Stomach (tissue), 9 donors: ENCODE data around the gene ERVW-1. TPM values are rescaled to one million over a fixed set of nuclear protein-coding genes. Genes with fewer than 3 reads are reported as not detected.
"Not testable (repeated sequence)": the region's sequence is repeated elsewhere in the genome, so short reads cannot be mapped to it uniquely, and the experiment has no call there.

Source experiments
- DNase-seq, 2 donors: peaks; one replicate each; pipeline versions ENCODE4 v3.0.0 to v3.0.0-alpha.2; 2013 to 2019
- H3K27ac ChIP-seq, 5 donors: fragments of 200-600 bp in 4 of 5; sonication (generic) in 4 of 5; one replicate each; pipeline ENCODE4 v1.5.1; 2013 to 2019; ENCODE audit warnings: mild to moderate bottlenecking in 1 of 5, moderate library complexity in 1 of 5
- H3K27me3 ChIP-seq, 3 donors: fragments of 200-600 bp; sonication (generic); one replicate each; pipeline ENCODE4 v1.5.1; 2017 to 2019; ENCODE audit warnings: mixed run types in 1 of 3
- H3K36me3 ChIP-seq, 4 donors: fragments of 200-600 bp; sonication (generic); 1 replicate in 3 of 4; 2 replicates in 1 of 4; pipeline ENCODE4 v1.5.1; 2016 to 2019
- H3K4me1 ChIP-seq, 4 donors: fragments of 200-600 bp; sonication (generic); one replicate each; pipeline ENCODE4 v1.5.1; 2016 to 2019
- H3K4me3 ChIP-seq, 4 donors: fragments of 200-600 bp; sonication (generic) in 3 of 4; one replicate each; pipeline ENCODE4 v1.5.1; 2016 to 2019; ENCODE audit warnings: mild to moderate bottlenecking in 1 of 4
- H3K9me3 ChIP-seq, 4 donors: fragments of 200-600 bp; sonication (generic); one replicate each; pipeline ENCODE4 v1.5.1; 2016 to 2019
- EP300 ChIP-seq: sonication (generic); formaldehyde crosslinking; IDR thresholded peaks from one replicate; pipeline ENCODE4 v1.6.1; 2017; ENCODE audit warnings: antibody characterized with exemption
- POLR2A ChIP-seq, 4 donors: fragments of 450-650 bp; IDR thresholded peaks; one replicate each; pipeline ENCODE4 v1.6.1; 2016; ENCODE audit warnings: antibody characterized with exemption in 4 of 4, control low read depth in 2 of 4, mild to moderate bottlenecking in 1 of 4, moderate library complexity in 1 of 4
- POLR2AphosphoS5 ChIP-seq, 3 donors: sonication (generic); formaldehyde crosslinking; IDR thresholded peaks; one replicate each; pipeline ENCODE4 v1.6.1; 2016; ENCODE audit warnings: antibody characterized with exemption in 3 of 3
- WGBS, 5 donors: extraction: QIAGEN DNeasy Blood & Tissue Kit in 3 of 5; methylation state at CpG; one replicate each; pipeline versions ENCODE4 v1.1.5 to v1.1.7; 2013 to 2018; 5-methylcytosine and 5-hydroxymethylcytosine counted together
- intact Hi-C: fragments of 100-400 bp; cut with DNase I; formaldehyde crosslinking; loops from one replicate; pipeline ENCODE4 v1.15.1; 2023; ENCODE audit warnings: low total_unique reads
- polyA plus RNA-seq, 3 donors: library from polyadenylated mRNA; stranded (reverse); fragments of 200-250 nt; gene quantifications; one replicate each; pipeline ENCODE4 v1.2.3, GENCODE V29; 2013
- total RNA-seq, 5 donors: library from RNA; depleted of rRNA; stranded (reverse); fragments of >200 nt; gene quantifications; one replicate each; pipeline versions ENCODE4 v1.1.0 to v1.2.3, GENCODE V29; 2014 to 2016
- TF ChIP-seq, protein P1 (sequence below), 7 experiments: fragments of 450-650 bp in 4 of 7; fragments of 200-600 bp in 3 of 7; sonication (generic) in 3 of 7; IDR thresholded peaks; one replicate each; pipeline ENCODE4 v1.5.1; 2016 to 2019; ENCODE audit warnings: antibody characterized with exemption in 7 of 7, control low read depth in 2 of 7, mild to moderate bottlenecking in 1 of 7
- donor health status: healthy with polysubstance abuse.
- donor health status: Bipolar disorder and iron deficiency.
- donor health status: healthy.

The ERVW-1 gene
- total and polyA plus RNA-seq, 8 donors: 0.18 TPM; not detected in 7

DNA sequence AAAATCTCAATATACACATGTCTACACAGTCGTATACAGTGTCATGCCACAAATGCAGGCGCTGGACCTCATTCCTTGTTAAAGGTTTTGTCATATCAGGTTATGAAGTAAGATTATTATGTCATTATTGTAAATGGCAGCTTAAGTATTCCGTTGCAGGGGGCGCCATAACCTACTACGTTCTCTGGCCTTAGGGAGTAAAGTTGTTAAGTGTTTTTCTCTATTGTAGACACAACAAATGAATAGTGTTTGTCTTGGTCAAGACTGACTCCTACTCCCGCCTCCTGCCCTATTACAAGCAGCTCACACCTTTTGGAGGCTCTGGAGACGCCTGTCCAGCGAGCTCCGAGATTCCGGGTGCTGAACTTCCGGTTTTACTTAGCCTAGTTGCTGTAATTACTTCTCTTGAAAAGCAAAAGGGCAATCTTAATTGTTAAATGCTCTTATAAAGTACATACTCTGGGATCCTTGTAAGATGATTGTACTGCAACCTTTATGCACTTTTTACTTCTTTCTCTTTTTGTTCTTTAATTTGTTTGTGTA lies 29.5 kb downstream of the ERVW-1 start:
- Histone ChIP-seq H3K9me3 (no peaks in the 10 kb centered on the region), H3K27ac (peak overlapping the region; percentile 98 to 99 (median 98)), H3K4me3 (peak overlapping the region; percentile 90 to 100 (median 98)), H3K36me3 (peaks cover 18 to 40% (median 38%) of the 10 kb centered on the region in 4 donors), H3K4me1 (peaks cover 0 to 39% (median 20%) of the 10 kb centered on the region in 4 donors), H3K27me3 (no peaks in the 10 kb centered on the region)
- TF ChIP-seq, protein P1, sequence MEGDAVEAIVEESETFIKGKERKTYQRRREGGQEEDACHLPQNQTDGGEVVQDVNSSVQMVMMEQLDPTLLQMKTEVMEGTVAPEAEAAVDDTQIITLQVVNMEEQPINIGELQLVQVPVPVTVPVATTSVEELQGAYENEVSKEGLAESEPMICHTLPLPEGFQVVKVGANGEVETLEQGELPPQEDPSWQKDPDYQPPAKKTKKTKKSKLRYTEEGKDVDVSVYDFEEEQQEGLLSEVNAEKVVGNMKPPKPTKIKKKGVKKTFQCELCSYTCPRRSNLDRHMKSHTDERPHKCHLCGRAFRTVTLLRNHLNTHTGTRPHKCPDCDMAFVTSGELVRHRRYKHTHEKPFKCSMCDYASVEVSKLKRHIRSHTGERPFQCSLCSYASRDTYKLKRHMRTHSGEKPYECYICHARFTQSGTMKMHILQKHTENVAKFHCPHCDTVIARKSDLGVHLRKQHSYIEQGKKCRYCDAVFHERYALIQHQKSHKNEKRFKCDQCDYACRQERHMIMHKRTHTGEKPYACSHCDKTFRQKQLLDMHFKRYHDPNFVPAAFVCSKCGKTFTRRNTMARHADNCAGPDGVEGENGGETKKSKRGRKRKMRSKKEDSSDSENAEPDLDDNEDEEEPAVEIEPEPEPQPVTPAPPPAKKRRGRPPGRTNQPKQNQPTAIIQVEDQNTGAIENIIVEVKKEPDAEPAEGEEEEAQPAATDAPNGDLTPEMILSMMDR (IDR thresholded peaks at IDR 0.05): peak in 1 of 7 experiments; percentile 37
- TF ChIP-seq POLR2AphosphoS5 (IDR thresholded peaks at IDR 0.05) (peak in 2 of 3 donors; percentile 5 to 9), POLR2A (IDR thresholded peaks at IDR 0.05) (no peak)
- peak; percentile 60 to 81 for DNase-seq
- intact Hi-C loops: no loop called here
- 0 to 1% (median 1%) methylated on average over 11 of the region's 11 CpGs for WGBS, 5 donors

DNA sequence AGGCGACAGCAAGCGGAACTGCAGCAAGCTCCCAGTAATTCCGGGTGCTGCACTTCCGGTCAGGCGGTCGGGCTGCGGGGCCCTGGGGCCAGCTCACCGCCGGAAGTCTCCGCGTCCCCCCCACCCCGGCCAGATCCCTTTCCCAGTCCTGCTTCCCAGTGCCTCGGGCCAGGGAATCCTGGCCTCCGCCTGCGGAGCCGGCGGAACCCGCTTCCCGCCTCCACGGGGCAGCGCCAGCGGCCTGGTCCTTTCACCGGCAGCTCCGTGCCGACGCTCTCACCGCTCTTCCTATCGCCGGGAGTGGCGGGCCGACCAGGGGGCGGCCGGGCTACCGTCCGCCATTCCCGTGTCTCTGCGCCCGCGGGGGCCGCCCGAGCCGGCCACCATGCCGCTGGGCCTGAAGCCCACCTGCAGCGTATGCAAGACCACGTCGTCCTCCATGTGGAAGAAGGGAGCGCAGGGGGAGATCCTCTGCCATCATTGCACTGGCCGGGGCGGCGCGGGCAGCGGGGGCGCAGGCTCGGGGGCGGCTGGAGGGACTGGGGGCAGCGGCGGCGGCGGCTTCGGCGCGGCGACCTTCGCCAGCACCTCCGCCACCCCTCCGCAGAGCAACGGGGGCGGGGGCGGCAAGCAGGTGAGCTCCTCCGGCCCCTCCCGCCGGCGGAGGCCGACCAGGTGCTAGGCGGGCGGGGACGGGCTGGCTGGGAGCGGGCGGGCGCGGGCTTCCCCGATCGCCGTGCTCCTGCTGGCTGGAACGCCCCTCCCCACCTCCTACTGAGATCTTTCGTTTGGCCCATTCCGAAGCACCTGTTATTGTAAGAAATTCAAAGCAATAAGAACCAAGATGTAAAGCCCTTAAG lies 30.2 kb downstream of the ERVW-1 start, which contains the start of gene GATAD1:
Gene GATAD1, plus strand, starts transcription at position 138 of the 860 bp plus-strand sequence. Its CDS starts 248 bp downstream, at position 386.
- TF ChIP-seq POLR2A (IDR thresholded peaks at IDR 0.05) (peak in 2 of 4 donors; percentile 9 to 39), EP300 (no peak), POLR2AphosphoS5 (IDR thresholded peaks at IDR 0.05) (peak; percentile 46 to 87 (median 81))
- TF ChIP-seq, protein P1 (IDR thresholded peaks at IDR 0.05): peak in 4 of 7 experiments; percentile 90 to 97 (median 96)
- Histone ChIP-seq H3K4me1 (peaks cover 0 to 39% (median 20%) of the 10 kb centered on the region in 4 donors), H3K4me3 (peak within 1 kb of the TSS; percentile 90 to 100 (median 98)), H3K9me3 (no peaks in the 10 kb centered on the region), H3K27me3 (no peaks in the 10 kb centered on the region), H3K27ac (peak within 1 kb of the TSS; percentile 98 to 99 (median 98)), H3K36me3 (peaks cover 18 to 33% (median 31%) of the 10 kb centered on the region in 4 donors)
- intact Hi-C loops: no loop called here
- WGBS, 5 donors: 0 to 1% (median 1%) methylated on average over 55 to 87 of the region's 87 CpGs
- peak; percentile 92 to 97 for DNase-seq

DNA sequence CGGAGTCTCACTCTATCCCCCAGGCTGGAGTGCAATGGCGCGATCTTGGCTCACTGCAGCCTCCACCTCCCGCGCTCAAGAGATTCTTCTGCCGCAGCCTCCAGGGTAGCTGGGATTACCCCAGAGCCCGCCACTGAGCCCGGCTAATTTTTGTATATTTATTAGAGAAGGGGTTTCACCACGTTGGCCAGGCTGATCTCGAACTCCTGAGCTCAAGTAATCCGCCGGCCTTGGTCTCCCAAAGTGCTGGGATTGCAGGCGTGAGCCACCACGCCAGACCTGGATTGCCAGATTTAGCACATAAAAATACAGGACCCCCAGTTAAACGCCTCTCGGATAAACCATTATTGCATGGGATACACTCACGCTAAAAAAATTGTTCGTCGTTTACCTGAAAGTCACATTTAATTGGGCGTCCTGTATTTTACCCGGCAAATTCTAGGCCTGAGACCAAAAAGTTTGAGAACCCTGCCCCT lies 30.8 kb downstream of the ERVW-1 start:
- 42 to 56% (median 53%) methylated on average over 17 to 21 of the region's 21 CpGs for WGBS, 5 donors
- TF ChIP-seq, protein P1 (IDR thresholded peaks at IDR 0.05): peak in 2 of 7 experiments; percentile 21 to 90
- no peak for TF ChIP-seq EP300
- H3K27ac ChIP-seq: peak overlapping the region; percentile 7 to 99 (median 98)

DNA sequence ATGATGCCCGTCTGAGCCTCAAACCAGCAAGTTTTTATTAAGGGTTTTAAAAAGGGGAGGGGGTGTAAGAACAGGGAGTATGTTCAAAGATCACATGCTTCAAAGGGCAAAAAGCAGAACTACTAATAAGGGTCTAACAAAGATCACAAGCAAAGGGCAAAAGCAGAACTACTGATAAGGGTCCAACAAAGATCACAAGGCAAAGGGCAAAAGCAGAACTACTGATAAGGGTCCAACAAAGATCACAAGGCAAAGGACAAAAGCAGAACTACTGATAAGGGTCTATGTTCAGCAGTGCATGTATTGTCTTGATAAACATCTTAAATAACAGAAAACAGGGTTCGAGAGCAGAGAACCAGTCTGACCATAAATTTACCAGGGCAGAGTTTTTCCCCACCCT lies 35.0 kb downstream of the ERVW-1 start:
- H3K4me1 ChIP-seq, H3K36me3 ChIP-seq, H3K9me3 ChIP-seq, H3K4me3 ChIP-seq, H3K27me3 ChIP-seq, intact Hi-C loops, DNase-seq, H3K27ac ChIP-seq: not testable (repeated sequence)
- WGBS, 5 donors: 58 to 78% (median 70%) methylated on average over 2 of the region's 2 CpGs

More for the DNA sequence above, 30.8 kb downstream of the ERVW-1 start:
- Histone ChIP-seq H3K27me3 (no peaks in the 10 kb centered on the region), H3K4me3 (peak overlapping the region; percentile 90 to 100 (median 98)), H3K36me3 (peaks cover 11 to 26% (median 24%) of the 10 kb centered on the region in 4 donors), H3K9me3 (no peaks in the 10 kb centered on the region), H3K4me1 (peaks cover 0 to 39% (median 20%) of the 10 kb centered on the region in 4 donors)
- no peak for DNase-seq
- intact Hi-C loops: no loop called here
